GM19193 (cell line): Measurements from ENCODE around the gene ABCC5.

Source experiments
- POLR2A ChIP-seq: IDR thresholded peaks from 4 replicates; pipeline ENCODE4 v1.6.1; 2011; ENCODE audit not compliant: insufficient read depth, insufficient read length; ENCODE audit errors: extremely low read depth

The ABCC5 gene

GRCh38 chr3:183871541-183871940 lies 146.1 kb downstream of the ABCC5 start:
- no peak for TF ChIP-seq POLR2A

GRCh38 chr3:183870563-183870962 lies 147.1 kb downstream of the ABCC5 start:
- no peak for TF ChIP-seq POLR2A
